Activated CD4-positive, alpha-beta T cell treated with anti-CD3 and anti-CD28 coated beads, Interleukin-2, amount 50 U/mL, for 48 hours (primary cell): ENCODE measurements around the gene BEND5.

ENCODE experiments used
- DNase-seq, 2 experiments: peaks; one replicate each; pipeline ENCODE4 v3.0.0-alpha.2; 2020

The BEND5 gene, protein sequence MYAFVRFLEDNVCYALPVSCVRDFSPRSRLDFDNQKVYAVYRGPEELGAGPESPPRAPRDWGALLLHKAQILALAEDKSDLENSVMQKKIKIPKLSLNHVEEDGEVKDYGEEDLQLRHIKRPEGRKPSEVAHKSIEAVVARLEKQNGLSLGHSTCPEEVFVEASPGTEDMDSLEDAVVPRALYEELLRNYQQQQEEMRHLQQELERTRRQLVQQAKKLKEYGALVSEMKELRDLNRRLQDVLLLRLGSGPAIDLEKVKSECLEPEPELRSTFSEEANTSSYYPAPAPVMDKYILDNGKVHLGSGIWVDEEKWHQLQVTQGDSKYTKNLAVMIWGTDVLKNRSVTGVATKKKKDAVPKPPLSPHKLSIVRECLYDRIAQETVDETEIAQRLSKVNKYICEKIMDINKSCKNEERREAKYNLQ

DNA sequence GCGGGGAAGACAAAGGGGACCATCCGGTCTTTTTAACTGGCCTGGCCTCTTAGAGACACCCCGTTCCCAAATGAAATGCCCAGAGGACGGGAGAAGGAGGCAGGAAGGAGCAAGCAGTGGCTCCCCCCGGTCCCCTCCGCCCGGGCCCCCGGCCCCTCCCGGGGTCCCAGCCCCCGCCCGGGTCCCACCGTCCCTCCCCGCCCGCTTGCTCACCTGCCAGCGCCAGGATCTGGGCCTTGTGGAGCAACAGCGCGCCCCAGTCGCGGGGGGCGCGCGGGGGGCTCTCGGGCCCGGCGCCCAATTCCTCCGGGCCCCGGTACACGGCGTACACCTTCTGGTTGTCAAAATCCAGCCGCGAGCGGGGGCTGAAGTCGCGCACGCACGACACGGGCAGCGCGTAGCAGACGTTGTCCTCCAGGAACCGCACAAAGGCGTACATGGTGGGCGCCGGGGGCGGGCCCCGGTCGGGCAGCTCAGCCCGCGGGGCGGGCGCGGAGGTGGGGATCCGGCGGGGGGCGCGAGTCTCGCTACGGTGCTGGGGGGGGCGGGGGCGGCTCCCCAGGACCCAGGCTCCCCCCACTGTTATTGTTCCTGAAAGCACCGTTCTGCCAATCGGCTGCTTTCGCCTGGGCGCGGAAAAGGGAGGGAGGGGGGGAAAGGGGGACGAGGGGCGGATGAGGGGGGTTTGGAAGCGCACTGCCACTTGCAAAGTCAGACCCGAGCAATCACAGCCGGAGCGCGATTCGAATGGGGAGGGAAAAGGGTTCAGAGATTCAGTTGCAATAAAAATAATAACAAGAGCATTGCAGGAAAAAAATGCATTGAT, at the start of gene BEND5:
TSS of gene BEND5 (minus strand) at position 499 of the 826 bp plus-strand sequence. CDS start at position 439, 60 bp downstream.
- DNase-seq, result peak; percentile 29 to 46

DNA sequence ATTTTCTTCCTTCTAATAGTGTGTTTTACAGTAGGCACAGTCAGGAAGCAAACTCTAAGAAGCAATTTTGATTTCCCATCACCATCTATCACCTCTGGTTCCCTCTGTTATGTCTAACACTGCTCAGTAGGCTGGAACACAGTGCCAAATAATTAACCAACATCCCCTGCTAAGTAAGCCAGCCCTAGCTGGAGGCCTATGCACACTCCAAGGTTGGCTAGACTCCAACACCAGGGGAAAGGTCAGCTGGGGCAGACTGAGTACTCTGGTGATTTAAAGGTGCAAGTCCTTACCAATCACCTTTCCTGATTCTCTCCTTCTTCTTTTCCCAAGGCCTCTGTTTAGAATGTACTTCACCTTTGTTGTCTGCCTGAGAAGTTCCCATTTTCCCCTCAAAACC, 46.5 kb upstream of the BEND5 start:
- DNase-seq, result no peak

DNA sequence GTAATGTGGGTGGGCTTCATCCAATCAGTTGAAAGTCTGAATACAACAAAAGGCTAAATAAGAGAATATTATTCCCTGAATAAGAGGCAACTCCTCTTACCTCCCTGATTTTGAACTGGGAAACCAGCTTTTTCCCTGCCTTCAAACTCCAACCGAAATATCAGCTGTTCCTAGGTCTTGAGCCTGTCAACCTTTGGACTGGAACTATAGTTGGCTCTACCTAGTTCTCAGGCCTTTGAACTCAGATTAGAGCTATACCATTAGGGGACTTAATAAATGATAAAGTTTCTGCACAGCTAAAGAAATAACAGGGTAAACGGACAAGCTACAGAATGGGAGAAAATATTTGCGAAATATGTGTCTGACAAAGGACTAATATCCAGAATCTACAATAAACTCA, 43.8 kb upstream of the BEND5 start:
- no peak for DNase-seq

DNA sequence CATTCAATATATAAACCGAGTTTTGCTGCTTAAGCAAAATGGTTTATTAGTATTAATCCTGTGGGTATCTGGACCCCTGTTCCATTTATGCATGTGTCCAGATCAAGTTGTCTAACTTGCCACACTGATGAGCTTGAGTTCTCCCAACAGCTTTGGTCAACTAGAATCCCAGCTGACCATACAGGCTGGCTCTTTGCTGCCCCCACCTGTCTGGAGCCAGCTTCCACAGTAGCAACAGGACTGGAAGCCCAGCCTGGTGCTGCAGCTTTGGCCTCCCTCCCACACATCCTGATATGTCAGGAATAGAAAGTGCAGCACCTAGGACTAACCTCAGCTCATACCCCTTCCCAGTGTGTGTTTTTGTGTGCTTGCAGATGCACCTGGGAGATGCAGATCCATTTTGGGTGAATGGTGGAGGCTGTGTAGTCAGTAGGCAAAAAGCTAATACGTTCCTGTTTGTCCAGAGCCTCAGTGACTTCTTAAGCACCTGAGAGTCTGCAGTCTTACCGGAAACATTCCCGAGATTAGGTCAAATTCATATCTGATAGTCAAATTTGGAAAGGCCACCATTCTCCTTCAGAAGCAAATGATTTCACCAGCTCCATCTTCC, 40.9 kb upstream of the BEND5 start:
- peak; percentile 7 to 31 for DNase-seq

DNA sequence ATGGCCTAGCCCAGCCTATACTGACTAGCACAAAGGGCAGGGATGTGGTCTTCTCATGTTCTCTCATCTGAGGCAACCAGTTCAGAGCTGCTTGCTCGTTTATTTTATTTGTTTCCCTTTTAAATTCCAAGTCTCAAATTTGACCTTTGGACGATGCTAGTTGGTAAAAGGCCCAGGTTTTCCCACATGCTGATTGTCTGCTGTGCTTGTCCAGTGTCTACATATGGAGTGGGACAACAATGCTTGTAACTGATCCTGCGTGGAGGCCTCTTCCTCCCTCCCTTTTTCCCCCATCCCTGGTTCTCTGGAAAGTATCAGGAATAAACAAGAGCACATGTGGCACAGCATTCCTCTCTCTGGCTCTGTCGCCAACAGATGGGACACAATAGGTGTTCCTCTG, 34.0 kb upstream of the BEND5 start:
- DNase-seq, result no peak

DNA sequence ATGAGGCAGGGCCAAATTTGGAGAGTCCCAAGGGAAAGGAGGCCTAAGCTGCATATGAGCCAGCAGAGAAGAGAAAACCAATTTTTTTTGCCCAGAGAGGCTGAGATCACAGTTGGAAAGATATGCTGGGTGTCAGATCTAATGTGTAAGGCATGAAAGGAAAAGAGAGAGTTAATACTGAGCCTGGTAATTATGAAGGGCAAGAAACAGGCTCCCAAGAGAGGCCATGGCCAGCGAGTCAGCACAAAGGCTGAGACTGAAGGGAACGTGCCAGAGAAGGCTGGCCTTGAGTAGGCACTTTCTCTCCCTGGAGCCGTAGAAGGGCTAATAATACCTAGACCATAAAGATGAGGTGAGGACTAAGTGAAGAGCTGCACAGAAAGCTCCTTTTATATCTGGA, 31.8 kb upstream of the BEND5 start:
- DNase-seq, result no peak

DNA sequence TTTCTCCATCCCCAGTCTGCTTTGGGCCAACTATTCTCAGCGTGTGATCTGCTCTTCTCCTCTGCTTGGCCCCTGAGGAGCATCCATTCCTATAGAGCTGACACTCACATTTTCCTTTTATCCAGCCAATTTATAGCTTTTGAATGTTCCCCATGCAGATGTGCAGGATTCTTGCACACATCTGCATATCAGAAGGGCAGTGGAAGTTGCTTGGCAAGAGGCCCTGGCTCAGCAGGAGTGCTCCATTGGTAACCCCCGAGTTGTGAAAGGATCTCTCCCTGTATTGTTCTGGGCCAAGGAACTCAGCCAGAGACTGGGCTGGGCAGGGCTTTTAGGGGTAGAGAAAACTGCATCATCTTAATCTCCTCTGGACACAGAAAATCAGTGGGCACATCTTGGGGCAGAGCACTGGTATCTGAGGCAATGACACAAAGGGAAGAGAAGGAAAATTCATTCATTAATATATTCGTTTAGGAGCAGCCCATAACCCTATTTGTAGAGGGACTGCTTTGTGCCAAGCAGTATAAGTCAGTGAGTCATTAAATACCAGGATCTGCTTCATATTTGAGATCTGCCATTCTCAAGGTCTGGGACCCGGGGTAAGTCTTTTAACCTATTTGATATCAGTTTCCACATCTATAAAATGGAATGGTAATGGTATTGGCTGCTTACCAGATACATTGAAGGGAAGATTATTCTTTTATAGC, 31.0 kb upstream of the BEND5 start:
- no peak for DNase-seq

DNA sequence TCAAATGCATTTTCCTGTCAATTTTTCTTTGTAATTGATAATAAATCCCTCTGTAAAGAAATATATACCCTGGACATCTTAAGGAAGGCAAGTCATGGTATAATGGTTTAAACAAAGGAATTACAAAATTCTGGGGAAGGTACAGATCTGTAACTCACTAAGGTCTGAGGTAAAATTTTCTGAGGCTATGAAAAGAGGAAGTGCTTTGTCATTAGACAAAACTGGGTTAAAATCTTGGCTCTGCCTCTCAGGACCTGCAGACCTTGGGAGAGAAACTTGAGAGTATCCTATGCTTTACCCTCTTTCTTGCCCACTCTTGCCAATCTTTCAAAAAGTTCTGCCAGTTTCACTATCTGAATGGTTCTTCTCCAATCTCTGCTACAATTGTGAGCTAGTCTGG, 26.8 kb upstream of the BEND5 start:
- no peak for DNase-seq

DNA sequence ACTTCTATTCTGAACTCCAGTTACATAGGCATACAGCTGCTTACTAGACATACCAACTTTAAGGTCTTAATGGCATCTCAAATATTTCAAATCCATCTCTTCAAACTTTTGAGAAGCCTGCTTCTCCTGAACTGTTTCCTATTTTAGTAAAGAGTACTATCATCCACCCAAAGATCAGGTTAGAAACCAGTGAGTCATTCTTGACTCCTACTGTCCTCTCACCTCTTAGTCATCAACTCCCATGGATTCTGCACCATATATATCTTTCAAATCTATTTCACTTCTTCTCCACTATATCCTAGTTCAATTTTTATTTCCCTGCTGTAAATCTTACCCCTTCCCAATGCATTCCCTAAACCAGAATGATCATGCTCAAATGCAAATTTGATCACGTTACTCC, 18.1 kb upstream of the BEND5 start:
- no peak for DNase-seq

DNA sequence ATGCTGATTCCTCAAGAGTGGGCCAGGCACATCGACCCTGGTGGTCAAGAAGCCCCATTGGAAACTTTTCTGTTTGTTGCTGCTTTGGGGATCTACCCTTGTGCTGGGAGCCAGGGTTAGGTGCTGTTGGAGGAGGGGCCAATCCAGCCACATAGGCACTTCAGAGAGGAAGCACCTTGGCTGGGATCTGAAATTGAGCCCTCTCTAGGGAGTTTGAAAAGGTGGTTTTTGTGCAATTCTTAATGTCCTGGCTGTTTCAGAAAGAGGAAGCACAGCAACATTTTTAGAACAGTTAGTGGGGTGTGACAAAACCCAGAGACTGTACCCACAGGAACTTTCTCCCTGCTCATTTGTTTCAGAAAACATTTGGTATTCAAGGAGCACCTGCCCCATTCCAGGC, 17.2 kb upstream of the BEND5 start:
- no peak for DNase-seq

DNA sequence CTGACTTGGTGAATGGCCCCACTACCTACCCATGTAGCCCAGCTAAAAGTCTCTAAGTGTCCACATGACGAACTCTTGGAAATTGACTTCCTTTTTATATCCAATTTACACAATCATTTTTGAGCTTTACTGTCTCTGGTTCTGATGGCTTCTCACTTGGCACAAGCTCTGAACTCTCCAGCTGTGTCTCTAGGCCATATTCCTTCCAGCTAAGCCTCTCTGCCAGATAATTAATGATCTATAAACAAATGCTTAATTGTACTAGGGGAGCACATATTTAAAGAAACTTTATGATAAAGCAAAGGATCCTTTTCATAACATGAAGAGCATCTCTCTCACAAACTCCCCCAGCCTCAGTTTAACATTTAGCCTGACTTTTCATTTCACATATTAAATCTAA, 16.3 kb upstream of the BEND5 start:
- no peak for DNase-seq

DNA sequence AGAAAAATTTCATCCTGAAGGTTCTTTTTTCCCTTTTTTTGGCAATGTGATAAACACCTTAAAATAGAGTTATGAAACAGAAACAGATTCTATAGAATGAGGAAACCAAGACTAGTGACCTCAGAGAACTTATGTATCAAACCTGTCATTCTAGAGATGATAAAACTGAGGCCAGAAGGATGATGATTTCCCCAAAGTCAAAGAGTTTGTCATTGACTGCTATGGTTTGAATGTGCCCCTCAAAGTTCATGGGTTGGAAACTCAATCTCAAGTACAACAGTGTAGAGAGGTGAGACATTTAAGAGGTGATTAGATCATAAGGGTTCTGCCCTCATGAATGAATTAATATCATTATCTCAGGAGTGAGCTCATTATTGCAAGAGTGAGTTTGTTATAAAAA, 13.7 kb upstream of the BEND5 start:
- DNase-seq, result no peak

DNA sequence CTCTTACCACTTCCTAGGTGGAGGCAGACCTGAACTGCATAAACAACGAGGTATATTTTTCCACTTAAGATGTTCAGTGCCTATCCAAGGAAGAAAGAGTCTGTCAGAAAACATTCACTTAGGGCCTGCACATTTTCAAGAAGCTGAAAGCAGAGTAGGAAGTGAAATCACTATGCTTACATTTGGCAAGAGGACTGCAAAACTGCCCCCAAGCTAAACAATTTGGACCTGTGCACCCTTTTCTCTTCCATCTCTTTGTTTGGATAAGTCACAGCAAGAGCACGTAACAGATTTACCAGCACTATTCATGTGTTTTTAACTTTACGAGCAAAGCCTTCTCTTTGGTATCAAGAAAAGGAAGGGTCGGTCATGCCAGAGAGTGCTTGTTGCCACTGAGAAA, 13.2 kb upstream of the BEND5 start:
- DNase-seq, result no peak

DNA sequence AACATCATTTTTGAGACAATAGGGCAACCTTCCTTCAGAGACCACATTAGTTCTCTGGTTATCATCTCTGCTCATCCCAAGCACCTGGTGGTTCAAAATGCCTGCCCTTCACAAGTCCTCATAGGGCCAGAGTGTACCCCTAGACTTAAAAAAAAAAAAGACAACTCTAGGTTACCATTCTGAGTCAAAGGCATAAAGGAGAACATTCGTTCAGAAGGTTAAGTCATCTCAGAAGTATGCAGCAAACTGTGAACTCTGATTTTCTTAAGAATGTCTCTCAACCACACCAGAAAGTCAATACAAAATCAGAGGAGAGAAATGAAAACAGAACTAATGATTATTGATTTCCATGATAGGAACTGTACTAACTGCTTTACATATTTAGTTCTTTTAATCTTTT, 9.2 kb upstream of the BEND5 start:
- no peak for DNase-seq

DNA sequence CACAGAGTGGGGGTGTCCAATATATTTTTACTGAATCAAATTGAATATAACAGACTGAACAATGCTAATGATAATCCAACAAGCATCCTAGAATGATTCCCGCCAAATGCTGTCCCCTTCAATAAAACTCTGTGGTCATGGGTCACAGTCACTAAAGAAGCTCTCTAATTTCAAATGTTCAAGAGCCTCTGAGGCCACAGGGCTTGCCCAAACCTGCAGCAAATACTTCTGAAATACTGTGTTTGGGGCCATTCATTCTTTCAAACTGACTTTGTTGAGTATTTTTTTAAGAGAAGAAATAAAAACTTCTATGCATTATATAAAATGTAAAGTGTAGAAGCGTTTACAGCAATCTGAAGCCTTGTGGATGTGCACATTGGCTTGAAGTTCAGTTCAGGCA, 7.6 kb upstream of the BEND5 start:
- no peak for DNase-seq

DNA sequence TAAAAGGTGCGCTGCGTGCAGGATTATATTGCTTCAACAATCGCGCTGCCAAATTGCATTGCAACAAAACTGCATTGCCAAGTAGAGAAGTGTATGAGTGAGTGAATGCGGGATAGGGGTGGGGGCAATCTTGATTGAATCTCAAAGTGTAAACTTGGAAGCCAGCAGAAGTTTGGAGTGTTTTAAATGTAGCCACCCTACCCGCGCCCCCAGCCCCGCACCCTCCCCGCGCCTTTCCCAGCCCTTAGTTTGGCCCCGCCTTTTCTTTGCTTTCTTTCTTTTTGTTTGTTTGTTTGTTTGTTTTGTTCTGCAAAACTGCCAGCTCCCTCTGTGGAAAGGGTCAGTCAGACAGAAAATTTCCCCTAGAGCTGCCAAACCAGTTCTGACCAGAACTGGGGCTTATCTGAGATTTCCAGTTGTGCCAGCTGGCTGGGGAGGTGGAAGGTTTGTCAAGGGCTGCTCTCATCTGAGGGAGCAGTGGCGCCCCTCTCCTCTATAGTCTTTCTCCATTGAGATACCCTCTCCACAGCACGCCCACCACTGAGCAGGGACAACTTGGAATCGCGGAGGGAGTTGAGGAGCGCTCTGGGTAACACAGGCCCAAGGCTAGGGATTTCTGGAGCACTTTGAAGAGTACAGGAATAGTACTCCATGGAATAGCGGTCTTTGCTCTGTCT, 666 bp upstream of the BEND5 start:
- DNase-seq, result no peak

DNA sequence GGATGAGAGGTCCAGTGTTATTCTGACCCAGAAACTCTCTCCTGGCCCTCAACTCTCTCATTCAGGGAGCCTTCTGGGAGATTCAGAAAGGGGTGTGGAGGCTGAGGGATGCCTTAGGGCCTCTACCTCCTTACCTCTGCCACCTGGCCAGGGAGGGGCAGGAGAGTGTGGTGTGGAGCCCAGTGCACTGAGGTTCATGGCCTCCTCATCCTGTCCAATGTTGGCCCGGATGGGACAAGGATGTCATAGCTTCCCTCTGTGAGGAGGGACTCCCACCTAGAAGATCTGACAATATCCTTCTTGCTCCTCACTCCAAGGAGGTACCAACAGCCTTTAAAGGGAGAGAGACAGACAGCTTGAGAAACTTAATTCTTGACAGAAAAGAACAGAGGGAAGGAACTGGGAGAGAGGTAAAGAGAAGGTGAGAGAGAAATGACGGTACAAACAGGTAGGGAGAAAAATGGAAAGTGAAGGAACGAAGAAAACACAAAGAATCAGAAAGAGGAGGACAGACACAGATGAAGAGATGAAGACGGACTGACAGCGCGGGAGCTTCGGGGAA, 779 bp downstream of the BEND5 start:
- DNase-seq, result no peak

DNA sequence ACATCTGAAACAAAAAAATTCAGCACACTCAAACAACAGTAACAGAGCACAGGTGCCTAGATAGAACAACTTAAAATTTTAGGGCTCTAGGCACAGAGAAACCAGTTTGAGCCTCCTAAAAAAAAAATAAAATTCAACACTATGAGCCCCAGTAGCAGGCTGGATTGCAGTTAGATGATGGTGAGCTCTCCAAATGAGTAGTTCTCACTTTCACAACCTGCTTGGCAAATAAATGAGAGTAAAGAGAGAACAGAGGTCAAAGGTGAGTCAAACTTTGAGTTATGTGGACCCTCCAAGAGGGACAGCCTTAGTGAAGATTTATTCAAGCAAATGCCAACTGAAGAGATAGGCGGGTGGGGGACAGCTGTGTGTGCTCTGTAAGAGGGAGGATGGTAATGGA, 3.6 kb downstream of the BEND5 start:
- DNase-seq, result no peak

DNA sequence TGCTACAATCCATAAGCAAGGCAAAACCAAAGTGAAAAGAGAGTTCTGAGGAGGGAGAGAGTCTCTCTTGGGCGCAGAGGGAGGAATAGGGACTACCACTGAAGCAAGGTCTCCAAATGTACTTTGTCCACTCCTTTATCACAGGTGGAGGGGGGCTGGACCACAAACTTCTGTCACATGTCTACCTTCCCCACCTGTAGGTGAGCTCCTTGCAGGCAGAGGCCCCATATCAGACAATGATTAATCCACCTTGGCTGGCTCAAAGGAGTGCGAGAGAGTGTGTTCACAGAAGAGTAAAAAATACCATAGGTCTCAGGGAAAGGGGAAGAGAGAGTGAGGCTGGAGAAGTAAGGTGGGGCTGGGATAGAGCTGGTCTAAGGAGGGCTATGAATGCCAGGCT, 4.5 kb downstream of the BEND5 start:
- no peak for DNase-seq

DNA sequence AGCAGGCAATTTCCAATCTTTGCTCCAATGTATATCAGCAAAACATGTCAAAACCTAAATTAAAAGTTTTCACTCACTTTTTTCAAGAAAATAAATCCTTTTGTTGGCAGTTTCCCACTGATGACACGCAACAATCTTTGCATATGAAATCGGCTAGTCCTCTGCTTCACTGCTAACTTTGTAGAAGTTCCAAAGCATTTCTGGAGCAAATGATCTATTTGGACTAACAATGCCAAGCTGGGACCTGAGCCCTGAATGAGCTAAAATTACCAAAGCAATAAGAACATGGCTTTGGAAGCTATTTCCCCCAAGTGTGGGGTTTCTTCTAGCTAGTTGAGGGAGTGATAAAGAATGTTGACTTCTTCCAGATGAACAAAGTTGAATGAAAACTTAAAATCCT, 5.1 kb downstream of the BEND5 start:
- DNase-seq, result no peak

DNA sequence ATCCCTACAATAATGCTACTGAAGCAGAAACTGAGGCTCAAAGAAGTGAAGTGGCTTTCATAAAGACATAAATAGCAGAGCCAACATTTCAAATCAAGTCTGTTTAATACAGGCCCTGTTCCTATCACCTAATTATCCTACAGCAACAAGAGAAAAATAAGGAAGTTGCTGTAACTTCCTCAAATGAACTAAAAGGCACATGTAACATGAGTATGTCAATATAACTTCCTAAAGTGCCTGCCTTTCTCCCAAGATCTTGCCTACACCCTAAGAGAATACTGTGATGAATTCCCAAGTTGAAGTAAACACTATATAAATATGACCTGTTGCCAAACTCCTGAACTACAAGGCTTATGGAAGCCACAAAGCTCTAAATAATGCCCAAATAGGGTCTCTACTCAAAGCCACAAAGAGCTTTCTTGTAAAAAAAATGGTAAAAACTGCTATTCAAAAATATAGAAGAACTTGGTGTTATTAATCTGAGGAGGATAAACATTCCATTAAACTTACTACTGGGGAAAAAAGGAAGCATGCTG, 8.6 kb downstream of the BEND5 start:
- DNase-seq, result no peak

DNA sequence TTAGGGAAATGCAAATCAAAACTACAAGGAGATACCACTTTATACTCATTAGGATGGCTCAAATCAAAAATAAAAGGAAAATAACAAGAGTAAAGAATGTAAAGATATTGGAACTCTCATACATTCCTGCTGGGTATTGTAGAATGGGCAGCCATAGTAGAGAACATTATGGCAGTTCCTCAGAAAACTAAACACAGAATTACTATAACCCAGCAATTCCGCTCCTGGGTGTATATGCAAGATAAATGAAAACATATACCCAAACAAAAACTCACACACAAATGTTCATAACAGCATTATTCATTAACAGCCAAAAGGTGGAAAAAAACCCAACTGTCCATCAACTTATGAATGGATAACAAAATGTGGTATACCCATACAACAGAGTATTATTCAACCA, 11.4 kb downstream of the BEND5 start:
- DNase-seq, result no peak
